NCI-H748 (cell line): ENCODE data around the gene STAMBPL1.

Source experiments
- DNase-seq: peaks from one replicate; lab custom pipeline; 2025; ENCODE audit not compliant: unreplicated experiment; lab: John Stamatoyannopoulos, UW

Gene STAMBPL1

GRCh38 chr10:88946965-88947590 lies 67.0 kb downstream of the STAMBPL1 start:
- no peak for DNase-seq

GRCh38 chr10:88949051-88949450 lies 69.0 kb downstream of the STAMBPL1 start:
- no peak for DNase-seq

- no peak for DNase-seq
Observed at GRCh38 chr10:88949912-88950837, 70.1 kb downstream of the STAMBPL1 start.

- no peak for DNase-seq
Observed at GRCh38 chr10:88952647-88953111, 72.6 kb downstream of the STAMBPL1 start, which contains the start of gene ACTA2. Gene ACTA2 (minus strand): TSS chr10:88952773. CDS start chr10:88948930, 3,843 bp downstream.

- no peak for DNase-seq
Observed at GRCh38 chr10:88953662-88954061, 73.6 kb downstream of the STAMBPL1 start.

- DNase-seq: no peak
Observed at GRCh38 chr10:88954458-88955083, 74.5 kb downstream of the STAMBPL1 start.

- DNase-seq: no peak
Observed at GRCh38 chr10:88957381-88957780, 77.3 kb downstream of the STAMBPL1 start.

- DNase-seq: no peak
Observed at GRCh38 chr10:88958721-88959120, 78.7 kb downstream of the STAMBPL1 start.

GRCh38 chr10:88960802-88961201 lies 80.8 kb downstream of the STAMBPL1 start:
- no peak for DNase-seq

GRCh38 chr10:88961266-88961665 lies 81.2 kb downstream of the STAMBPL1 start:
- DNase-seq: no peak

- DNase-seq: no peak
Observed at GRCh38 chr10:88962336-88962735, 82.3 kb downstream of the STAMBPL1 start.

- no peak for DNase-seq
Observed at GRCh38 chr10:88963318-88963717, 83.3 kb downstream of the STAMBPL1 start.

GRCh38 chr10:88964360-88964759 lies 84.3 kb downstream of the STAMBPL1 start:
- DNase-seq: no peak

- DNase-seq: no peak
Observed at GRCh38 chr10:88964869-88965415, 84.9 kb downstream of the STAMBPL1 start.

GRCh38 chr10:88966797-88967196 lies 86.8 kb downstream of the STAMBPL1 start:
- DNase-seq: no peak

- no peak for DNase-seq
Observed at GRCh38 chr10:88968391-88968790, 88.3 kb downstream of the STAMBPL1 start.

- DNase-seq: no peak
Observed at GRCh38 chr10:88971221-88972061, 91.4 kb downstream of the STAMBPL1 start.
